GM21529 (cell line): ENCODE results near the gene KLF14.
"Not testable (repeated sequence)": the region's sequence is repeated elsewhere in the genome, so short reads cannot be mapped to it uniquely, and the experiment has no call there.

Experiments used
- ATAC-seq: cut with Tn5 transposase; IDR thresholded peaks from one replicate; pipeline ENCODE4 v1.9.1; 2021; ENCODE audit not compliant: unreplicated experiment

KLF14 gene

DNA sequence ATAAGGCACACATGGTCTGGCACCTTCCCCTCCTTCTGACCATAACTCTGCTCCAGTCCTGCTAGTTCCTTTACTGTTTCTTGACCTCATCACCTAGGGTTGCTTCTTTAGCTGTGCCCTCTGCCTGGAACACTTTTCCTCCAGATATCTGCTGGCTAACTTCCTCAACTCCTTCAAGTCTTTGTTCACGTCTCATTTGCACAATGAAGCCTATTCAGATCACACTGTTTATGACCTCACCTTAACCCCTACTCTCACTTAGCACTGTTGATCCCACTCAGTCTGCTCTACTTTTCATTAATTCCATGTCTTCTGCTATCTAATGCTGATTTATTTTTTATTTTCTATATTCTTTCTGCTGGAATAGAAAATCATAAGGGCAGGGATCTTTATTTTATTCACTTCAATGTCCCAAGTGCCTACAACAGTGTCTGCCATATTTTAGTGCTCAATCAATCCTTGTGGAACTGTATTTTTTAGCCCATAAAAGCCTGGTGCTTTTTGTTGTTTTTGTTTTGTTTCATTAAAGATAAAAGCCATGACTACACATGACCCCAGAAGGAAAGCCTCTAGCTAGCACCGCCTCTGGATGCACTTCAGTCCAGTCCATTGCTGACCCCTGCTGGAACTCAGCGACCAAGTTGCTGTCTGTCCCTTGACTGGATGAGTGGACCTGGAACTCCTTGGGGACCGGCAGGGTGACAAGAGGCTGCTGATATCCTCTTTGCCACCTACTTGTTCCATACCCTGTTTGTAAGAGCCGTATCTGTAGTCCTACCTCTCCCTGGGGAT lies 12.3 kb downstream of the KLF14 start:
- ATAC-seq = no peak

GRCh38 chr7:130719541-130719940 lies 14.5 kb downstream of the KLF14 start:
- no peak for ATAC-seq

DNA sequence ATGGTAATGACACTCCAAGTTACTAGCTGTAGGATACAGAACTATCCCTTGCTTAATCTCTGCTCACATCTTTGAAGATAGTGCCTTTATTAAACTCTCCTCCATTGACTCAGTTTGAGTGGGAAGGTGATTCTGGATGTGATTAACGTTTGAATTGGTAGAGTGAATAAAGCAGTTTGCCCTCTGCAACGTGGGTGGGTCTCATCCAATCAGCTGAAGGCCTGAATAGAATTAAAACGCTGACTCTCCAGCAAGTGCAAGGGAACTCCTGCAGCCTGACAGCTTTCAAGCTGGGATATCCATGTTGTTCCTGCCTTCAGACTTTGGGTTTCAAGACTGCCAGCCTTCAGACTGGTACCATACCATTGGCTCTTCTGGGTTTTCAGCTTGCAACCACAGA lies 21.6 kb downstream of the KLF14 start:
- no peak for ATAC-seq

- ATAC-seq = no peak
Observed at GRCh38 chr7:130708766-130709165, 25.2 kb downstream of the KLF14 start.

DNA sequence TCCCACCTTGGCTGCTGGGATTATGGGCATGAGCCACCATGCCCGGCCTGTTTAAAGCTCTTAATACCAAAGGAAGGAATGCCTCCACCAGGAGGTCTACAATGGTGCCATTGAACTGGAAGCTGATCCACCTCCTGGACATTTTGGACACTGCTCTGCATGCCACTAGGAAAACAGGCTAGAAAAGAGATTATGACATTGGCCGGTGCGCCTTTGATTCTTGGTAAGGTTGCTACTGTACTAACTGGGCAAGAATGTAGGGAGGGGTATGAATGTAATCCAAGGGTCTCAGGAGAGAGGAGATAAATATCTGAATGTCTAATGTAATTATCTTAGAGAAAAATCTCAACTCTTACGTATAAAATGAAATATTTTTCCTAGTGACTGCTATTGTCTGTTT lies 26.0 kb downstream of the KLF14 start:
- no peak for ATAC-seq

GRCh38 chr7:130703851-130704250 lies 30.2 kb downstream of the KLF14 start:
- no peak for ATAC-seq

DNA sequence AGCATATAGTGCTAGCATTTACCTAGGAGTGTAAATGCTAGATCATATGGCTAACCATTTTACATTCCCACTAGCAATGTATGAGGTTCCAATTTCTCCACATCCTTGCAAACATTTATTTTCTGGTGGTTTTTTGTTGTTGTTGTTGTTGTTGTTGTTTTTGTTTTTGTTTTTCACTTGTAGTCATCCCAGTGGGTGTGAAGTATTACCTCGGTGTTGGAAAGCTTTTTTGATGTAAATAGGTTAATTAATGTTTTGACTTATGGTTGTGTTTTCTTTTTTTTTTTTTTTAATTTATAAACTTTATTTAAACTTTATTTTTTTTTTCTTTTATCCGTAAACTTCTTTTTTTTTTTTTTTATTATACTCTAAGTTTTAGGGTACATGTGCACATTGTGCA lies 32.4 kb downstream of the KLF14 start:
- no peak for ATAC-seq

DNA sequence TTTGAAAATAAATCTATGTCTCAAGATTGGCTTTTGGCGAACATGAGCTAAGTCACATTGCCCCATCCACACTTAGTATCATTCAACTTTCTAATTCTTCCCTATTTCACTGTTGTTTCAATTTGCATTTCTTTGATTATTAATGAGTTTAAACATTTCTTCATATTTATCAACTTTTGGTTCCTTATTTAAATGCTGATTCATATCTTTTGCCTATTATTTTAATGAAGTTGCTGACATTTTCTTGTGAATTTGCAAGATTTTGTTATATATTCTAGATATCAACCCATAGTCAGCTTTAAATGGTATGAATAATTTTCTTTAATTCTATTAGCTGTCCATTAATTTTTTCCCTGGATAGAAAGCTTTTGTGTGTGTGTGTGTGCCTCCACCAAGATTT lies 33.2 kb downstream of the KLF14 start:
- no peak for ATAC-seq

GRCh38 chr7:130699686-130700085 lies 34.3 kb downstream of the KLF14 start:
- no peak for ATAC-seq

DNA sequence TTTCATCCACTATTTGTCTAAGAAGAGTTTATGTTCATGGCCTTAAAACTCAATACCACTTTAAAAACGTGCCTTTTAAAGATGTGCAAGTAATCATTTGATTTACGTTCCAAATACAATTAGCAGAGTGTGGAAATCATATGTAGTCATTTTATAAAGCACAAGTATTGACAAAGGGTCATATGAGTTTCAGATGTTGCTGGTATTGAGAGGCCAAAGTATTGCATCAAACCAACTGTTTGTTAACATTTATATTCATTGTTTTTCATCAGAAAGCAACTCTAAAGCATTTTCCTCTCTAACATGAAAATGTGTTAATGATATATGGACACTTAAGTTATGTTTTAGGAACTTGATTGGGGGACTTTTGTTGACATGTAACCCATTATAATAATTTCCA lies 36.2 kb downstream of the KLF14 start:
- no peak for ATAC-seq

GRCh38 chr7:130695840-130696239 lies 38.2 kb downstream of the KLF14 start:
- ATAC-seq = no peak

DNA sequence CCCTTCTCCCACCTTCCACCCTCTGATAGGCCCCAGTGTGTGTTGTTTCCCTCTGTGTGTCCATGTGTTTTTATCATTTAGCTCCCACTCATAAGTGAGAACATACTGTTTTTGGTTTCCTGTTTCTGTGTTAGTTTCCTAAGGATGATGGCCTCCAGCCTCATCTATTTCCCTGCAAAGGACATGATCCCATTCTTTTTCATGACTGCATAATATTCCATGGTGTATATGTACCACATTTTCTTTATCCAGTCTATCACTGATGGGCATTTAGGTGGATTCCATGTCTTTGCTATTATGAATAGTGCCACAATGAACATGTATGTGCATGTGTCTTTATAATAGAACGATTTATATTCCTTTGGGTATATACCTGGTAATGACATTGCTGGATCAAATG lies 41.6 kb downstream of the KLF14 start:
- not testable (repeated sequence) for ATAC-seq

DNA sequence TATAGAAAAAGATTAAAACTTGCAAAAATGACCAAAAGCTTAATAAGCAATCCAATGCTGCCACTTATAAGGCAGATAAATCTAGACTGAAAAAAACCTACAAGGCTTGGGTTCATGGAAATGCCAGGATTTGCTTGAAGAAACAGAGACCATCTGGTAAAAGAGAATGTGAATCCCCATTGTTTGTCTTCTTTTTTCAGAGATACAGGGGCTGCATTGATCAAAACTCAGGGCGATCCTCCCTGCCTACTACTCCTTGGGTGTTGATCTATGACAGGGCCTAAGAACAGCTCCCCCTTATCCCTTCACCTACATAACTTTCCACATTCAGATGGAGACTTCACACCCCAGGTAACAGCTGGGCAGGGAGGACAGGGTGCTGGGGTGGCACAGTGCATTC lies 44.3 kb downstream of the KLF14 start:
- ATAC-seq = no peak

- ATAC-seq = no peak
Observed at GRCh38 chr7:130683026-130683425, 51.0 kb downstream of the KLF14 start.
